HG02870 (cell line): Measurements from ENCODE around the gene UQCC2.

Experiments used
- ATAC-seq: cut with Tn5 transposase; IDR thresholded peaks from one replicate; pipeline ENCODE4 v1.9.1; 2021; ENCODE audit warnings: mild to moderate bottlenecking, moderate library complexity; ENCODE audit not compliant: unreplicated experiment

The UQCC2 gene

DNA sequence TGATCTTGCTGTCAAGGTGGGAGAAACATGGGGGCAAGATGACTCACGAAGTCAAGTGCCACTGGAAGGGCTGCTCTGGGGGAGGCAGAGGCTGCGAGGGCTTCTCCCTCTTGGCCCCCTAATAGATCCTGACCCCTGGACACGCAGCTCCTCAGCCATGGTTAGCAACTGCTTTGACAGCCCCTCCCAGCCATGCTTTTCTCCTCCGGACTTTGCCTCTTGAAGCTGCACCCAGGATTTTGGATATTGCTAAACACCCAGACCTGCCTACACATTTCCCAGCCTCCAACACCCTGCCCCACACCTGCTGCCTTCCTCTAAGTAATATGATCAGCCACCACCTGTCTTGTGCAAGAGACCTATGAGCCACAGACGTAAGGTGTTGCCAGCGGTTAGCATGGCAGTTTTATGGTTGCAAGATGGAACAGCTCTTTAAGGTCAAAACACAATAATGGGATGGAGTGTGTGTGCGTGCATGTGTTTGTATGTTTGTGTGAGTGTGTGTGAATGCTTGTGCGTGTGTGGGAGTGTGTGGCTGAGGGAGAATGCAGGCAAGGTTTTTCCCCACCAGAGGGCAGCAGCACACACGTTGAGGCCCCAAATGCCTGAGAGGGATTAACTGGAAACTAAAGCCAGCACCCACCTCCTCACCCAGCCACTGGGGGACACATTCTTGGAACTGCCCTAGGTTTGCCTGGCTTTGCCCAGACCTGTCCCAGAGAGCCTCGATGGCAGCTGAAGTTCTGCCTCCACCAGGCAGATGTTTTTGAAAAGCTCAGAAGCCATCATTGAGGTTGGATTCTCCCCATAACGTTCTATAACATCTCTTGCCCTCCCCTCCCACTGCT, 32.7 kb upstream of the UQCC2 start:
- no peak for ATAC-seq

DNA sequence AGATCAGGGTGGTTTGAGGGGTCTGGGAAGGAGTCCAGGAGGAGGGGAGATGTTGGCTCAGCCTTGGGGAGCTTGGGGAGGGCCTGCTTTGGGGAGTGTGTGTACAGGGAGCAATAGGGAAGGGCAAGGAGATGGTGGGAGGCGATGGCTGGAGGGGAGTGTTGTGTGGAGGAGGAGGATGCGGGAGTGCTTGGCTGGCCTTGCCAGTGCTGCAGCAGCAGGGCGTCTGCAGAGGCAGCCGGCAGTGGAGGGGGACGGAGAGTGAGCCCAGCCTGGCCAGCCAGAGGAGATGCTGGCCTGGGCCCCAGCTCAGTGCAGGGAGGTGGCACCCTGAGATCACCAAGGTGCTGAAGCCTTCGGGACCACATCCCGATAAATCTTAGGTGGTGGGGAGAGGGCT, 31.3 kb upstream of the UQCC2 start:
- no peak for ATAC-seq

DNA sequence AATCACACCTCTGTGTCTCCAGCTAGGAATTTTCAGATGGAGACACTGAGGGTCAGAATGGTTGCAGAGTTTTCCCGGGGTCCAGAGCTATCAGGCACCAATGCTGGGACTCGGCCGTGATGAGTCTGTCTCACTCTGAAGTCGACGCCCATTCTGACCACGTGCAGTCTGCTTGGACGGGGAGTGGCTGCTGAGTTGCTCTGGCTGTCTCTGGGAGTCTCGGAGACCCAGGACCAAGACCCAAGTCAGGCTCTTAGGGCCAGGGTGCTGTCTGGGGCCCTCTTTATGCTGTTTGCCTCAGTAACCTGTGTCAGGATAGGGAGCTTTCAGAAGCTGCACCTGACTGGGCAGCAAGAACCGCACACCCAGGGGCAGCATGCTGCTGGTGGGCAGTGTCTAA, 30.6 kb upstream of the UQCC2 start:
- no peak for ATAC-seq

DNA sequence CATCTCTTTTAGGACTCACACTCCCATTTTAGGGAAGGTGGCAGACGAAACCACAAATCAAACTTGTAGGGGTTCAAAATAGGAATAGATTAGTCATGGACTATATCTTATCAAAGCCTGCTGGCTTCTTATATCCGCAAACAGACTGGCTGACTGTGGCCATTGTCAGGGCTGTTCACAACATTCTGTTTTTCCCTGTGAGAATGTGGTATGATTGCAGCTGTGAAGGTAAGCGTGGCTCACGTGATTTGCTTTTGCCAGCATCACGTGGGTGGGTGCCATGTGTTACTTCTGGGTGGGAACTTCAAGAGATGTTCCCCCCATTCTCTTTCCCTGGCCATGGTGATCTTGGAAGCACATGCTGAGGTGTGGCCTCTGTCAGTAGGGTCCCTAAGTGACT, 29.3 kb upstream of the UQCC2 start:
- ATAC-seq: no peak

DNA sequence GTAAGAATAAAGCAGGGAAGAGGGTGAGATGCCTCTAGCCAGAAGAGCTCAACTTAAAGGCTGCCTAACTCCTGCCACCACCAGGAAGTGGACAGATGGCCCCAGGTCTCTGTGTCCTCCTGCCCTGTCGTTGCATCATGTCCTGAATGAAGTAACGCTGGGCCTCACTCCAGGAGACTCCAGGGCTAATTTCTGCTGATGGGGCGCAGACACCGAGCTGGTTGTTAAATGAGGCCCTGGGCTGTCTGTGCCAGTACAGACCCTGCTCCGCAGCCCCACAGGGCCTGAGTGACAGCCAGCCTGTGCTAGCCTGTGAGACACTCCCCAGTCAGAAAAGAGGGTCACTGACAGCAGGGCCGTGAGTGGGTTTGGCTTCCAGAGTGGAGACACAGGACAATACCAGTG, 28.7 kb upstream of the UQCC2 start:
- ATAC-seq: no peak

DNA sequence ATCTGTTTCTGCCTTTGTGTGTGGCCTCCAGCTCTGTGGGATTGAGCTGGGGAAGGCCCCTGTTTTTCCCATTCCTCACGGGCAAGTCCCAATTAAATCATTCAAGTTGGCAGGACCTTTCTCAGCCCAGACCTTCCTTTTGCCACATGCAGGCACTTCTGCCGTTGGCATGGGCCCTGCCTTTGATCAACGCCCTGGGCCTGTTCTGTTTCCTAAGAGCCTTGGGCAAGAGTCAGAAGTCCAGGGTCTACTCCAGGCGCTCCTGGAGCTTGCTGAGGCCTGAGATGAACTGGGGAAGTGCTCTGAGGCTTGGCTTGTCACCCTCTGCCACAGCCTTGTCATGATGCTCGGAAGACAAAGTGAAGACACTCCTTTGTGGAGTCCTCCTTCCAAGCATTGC, 28.1 kb upstream of the UQCC2 start:
- no peak for ATAC-seq

DNA sequence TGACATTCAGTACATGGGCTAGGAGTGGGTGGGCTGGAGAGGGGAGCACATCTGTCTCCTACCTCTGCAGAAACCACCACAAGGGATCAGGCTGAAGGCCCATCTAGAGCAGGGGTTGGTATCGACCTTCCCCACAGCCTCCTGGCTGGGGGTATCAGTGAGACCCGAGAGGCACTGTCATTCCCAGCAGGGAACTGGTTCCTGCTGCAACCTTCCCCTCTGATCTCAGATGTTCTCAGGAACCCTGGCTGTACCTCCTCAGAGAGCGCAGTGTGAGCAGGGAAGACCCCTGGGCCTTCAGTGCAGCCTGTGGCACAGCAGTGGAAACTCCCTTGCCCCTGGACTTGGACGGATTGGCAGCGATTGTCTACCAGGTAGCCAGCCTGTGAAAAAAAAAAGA, 27.4 kb upstream of the UQCC2 start:
- ATAC-seq: no peak

DNA sequence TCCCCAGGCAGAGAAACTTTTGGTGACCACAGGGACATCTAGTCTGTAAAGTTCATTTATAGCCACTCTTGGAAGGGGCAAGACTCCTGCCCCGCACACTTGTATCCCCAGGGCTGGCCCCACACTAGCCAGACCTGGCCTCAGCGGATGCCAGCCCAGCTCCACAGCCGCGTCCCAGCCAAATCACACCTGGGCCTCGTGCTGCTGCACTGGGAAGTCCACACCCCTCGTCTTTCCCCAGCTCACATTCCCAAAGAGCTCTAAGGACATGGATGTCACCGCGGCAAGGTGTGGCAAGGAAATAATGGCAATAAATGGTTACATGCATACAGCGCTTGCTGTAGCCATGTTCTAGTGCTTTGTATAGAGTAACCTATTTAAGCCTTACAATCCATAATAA, 26.7 kb upstream of the UQCC2 start:
- ATAC-seq: no peak

DNA sequence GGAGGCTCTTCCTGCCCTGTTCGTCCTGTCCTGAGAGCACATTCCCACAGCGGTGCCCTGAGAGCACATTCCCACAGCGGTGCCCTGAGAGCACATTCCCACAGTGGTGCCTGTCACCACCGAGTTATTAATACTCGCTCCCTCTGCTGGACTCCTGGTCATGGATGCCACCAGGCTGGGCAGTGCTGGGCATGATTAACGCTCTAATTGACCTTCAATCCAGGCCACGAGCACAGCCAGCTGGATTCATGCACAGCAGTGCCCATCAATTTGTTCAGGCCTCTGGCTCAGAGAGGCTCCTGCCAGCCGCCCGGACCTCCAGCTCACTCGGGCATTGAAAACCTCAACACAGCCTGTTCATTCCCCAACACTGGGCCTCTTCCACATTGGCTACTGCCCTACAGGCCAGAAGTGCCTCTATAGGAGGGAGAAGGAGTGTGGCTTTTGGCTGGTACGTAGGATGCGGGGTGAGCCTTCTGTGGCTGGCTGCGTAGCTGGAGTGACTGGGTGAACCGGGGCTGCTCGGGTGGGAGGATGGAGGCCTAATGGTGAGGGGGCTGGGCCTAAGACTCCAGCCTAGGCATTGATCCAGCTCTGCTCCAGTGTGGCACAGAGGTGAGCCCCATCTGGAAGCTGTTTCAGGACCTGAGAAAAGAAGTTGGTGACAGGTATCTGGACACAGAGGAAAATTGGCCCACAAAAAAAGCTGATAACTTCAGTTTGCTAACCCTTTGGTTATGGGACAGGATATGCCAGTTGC, 25.9 kb upstream of the UQCC2 start:
- ATAC-seq: no peak

DNA sequence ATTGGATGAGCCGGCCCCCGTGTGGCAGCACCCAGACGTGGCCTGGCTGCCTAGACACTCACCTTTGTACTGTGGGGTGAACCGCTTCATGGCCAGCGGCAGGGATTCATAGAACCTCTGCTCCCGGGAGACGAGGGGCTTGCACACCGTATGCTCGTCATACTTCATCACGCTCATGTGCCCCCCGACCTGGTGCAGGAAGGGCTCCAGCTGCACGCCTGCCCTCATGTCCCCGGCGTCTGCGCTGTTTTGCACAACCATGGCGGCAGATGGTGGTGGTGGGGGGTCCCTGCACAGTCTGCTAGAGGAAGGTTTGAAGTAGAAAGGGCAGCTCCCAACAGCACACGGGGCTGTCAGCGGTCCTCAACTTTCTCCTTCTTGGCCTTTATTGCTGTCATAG, 23.7 kb upstream of the UQCC2 start:
- no peak for ATAC-seq

DNA sequence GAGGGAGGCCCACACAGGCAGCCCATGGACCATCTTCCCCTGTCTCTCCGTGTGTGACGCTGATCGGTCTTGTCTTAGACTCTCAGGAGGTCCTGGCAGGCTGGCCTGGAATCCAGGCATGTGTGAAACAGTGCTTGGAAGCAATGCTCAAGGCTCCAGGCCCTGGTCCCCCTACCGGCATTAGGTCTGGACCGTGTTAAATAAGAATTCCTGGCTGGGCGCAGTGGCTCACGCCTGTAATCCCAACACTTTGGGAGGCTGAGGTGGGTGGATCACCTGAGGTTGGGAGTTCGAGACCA, 22.2 kb upstream of the UQCC2 start:
- ATAC-seq: no peak

DNA sequence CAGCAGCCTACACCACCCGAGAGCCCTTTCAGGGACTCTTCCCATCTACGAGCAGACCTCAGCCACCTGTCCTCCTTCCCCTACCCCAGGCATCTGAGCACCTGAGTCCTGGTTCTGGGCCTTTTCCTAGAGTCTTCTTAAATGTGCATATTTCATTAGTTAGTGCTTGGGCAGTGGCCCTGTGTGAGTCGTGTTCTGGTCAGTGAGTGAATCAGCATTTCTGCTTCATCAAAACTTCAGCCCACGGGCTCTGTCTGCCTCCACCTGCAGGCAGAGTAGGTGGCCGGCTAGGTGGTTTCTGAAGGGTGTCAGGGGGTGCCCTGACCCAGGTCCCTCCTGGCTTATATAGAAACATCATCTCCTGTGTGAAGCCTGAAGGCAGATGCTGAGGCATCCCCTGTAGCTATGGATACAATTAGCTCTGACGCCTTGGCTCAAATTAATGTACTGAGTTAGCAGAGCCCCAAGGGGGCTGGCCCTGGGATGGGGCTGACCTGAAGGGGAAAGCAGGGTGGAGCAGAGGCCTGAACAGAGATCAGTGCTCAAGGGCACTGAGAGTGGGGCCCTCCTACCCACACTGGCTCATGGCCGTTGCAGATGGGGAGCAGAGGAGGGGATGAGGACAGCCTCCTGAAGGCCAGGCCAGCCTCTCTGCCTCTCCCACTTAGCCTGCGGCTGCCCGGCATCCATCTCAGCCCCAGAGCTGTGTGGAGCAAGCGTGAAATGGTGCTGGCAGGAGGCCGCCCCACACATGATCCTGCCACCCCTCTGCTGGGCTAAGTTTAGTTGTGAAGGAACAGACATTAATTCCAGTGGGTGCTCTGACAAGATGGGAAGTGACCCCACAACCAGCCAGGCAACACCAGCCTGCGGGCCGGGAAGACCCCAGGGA, 21.6 kb upstream of the UQCC2 start:
- no peak for ATAC-seq

DNA sequence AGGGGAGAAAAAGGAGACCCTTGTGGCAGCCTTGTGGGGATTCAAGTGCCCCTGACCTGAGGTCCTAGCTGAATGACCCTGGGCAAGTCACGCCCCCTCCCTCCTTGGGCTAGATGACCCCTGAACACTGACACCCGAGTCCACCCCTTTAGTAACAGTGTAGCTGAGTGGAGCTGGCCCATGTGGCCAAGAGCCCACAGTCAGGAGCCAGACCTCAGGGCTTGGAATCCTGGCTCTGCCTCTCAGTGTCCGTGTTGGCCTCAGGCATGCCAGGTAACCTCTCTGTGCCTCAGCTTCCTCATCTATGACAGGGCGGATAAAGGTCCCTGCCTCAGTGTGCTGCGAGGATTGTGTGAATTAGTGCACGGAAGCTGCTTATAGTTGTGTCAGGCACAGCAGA, 20.9 kb upstream of the UQCC2 start:
- ATAC-seq: no peak

DNA sequence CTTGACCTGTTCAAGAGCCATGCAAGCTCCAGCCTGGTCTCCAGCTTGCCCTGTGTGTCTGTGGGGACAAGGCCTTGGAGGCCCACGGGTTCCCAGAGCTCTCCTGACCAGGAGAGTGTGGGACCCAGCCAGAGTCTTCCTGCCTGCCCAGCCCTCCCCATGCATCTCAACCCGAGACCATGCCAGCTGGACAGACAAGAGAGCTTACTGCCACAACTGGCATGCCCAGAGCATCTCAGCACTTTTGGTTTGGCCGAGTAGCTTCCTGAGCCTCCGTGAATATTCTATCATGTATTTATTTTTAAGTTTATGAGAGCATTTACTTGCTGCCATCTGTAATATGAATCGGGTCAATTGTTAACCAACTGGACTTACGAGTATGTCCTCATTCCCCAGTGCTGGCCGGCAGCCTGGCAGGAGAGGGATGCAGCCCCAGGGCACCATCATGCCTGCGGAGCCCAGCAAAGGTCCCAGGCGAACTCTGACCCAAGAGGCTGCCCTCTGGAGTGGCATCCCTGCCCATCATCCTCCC, 20.3 kb upstream of the UQCC2 start:
- no peak for ATAC-seq

DNA sequence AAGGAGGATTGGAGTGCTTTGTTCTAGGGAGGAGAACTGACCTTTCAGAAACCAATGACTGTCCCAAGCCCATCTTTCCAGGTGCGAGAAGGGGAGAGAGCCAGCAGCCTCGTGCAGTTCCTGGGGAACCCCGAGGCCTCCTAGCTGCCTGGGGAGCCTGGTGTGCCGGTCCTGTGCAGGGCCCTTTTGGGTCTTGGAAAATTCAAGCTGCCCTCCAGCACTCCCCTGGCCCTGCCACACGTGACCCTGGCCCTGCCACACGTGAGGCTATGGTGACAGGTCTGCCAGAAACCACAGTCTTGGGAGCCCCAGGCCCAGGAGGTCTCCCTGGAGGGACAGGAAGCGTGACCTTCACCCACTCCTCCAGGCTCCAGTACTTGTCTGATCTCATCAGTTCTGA, 19.5 kb upstream of the UQCC2 start:
- no peak for ATAC-seq

DNA sequence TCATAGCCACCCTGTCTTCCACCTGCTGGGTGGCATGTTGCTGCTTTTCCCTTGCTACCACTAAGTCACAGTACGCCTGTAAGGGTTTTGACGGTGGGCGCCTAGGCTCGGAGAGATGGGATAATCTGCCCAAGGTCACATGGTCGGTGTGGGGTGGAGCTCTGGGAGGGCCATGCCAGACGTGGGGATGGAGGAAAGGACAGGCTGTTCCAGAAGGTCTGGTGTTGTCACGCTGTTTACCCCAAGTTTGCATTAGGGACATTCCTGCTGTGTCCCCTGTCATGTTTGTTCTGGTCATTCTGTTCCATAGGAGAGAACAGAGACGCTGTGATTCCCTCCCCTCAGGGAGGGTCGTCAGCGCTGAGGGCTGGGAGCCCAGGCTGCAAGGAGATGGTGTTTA, 19.1 kb upstream of the UQCC2 start:
- ATAC-seq: no peak

DNA sequence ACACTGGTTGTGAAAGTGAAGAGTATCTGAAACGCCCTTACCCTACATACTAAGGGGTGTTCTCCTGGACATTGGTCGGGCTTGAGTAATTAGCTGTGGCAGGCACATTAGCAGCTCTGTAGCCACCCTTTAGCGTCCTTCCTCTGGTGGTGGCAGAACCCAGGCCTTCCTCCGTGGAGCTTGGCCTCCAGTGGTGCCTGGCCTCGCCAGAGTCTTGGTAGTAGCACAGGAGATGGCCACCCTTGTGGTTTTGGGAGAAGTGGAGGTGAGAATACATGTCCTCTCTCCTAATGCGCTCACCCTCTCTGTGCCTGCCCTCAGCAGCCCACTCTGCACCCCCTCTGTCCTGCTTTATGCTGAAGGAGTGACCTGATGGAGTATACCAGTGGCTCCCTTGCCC, 17.6 kb upstream of the UQCC2 start:
- ATAC-seq: no peak

DNA sequence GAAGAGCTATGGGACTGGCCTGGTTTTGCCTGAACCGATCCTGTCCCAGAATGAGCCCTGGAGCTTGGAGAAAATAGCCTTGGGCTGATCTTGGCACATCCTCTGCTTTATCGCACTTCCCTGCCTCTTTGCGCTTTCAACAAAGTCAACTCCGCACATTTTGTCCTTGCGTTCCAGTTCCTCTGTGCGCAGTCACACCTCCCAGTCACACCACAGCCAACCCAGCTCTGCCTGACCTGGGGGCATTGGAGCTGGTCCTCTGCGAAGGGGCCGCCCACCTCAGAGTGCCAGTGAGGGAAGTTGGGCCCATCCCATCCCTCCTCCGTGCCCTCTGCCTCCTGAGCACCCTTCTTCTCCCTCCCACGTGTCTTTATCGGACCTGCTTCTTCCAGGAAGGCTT, 16.9 kb upstream of the UQCC2 start:
- no peak for ATAC-seq

DNA sequence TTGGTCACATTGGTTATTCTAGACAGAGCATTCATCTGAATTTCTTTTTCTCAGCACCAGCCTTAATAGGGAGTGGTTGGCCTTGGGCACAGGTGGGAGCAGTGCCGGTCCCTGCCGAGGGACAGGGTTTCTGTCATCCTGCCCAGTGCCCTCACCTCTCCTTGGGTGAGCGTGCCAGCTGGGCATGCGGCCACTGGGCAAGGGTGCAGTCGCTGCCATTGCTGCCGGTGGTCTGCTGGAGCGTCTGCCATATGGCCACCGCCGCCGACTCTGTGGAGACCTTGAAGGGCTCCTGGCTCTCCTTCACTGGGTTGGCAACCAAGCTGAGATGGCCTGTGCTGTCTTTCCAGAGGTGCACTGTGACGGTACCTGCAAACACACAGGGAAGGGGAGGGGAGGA, 16.4 kb upstream of the UQCC2 start:
- ATAC-seq: no peak

DNA sequence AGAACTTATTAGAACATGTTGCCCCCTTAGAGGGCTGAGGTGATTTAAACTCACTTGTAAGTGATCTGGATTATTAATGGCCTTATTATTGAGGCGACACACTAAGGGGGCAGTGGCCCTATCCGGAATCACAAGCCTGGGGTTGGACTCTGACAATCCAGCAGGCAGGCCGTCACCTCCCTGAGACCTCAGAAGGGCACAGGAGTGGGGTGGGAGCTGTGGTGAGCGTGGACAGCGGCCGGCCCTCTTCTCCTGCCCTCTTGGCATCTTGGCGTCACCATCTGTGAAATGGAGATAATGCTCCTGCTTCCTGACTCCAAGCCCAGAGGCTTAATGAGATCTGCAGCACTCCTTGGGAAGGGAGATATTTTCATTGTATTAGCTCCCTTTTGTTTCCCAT, 15.6 kb upstream of the UQCC2 start:
- ATAC-seq: no peak

DNA sequence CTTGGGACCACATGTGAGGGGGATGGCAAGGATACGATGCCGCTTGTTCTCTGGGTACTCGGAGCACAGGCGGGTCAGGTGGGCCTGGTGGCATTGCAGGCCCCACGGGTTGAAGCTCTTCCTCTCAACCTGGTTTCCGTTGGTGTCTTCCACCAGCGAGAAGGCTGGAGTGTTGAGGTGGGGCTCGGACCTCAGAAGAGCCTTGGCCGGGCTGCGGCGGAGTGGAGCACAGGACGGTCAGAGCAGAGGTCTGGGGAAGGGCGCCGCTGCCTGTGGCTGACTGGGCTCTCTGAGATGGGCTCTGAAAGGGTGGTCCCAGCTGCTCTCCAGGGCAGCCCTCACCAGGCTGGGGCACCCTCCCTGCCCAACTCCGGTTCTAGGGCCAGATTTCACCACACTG, 15.2 kb upstream of the UQCC2 start:
- no peak for ATAC-seq
